Stimulated activated CD8-positive, alpha-beta memory T cell treated with anti-CD3 and anti-CD28 coated beads, Interleukin-15, amount 100 ng/mL, for 48 hours (primary cell): ENCODE measurements around the gene CYBA.

ENCODE experiments used
- DNase-seq, 2 donors: peaks; one replicate each; pipeline ENCODE4 v3.0.0-alpha.2; 2020; ENCODE audit warnings: low read depth in 2 of 2

Gene CYBA

DNA sequence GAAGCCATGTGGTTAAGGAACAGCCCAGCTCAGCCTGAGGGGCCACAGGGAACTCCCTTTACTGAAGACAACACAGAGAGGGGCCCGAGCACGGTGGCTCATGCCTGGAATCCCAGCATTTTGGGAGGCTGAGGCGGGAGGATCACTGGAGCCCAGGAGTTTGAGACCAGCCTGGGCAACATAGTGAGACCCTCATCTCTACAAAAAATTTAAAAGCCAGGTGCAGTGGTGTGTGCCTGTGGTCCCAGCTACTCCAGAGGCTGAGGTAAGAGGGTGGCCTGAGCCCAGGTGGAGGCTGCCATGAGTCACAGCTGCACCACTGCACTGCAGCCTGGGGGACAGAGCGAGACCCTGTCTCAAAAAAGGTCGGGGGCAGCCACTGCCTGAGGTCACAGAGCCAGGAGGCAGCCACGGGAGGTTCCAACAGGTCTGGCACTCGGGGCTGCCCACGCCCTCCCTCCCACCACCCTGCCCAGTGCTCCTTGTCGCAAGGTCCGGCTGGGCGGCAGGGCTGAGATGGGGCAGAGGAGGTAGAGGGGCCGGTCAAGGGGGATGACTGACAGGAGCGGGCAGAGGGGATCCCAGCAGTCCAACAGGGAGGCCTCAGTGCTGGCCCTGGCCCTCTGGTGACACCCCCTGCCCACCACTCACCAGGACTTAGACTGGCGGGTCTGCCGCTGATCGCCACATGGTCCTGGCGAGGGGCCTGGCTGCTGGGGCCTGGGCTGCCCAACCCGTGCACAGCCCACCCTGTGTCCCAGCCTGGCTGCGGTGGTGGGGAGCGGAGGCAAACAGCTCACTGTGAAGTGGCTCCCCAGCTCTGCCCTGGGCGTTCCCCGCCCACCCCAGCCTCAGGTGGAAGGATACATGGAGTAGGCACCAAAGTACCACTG is 3.4 kb downstream of the CYBA start:
- no peak for DNase-seq

DNA sequence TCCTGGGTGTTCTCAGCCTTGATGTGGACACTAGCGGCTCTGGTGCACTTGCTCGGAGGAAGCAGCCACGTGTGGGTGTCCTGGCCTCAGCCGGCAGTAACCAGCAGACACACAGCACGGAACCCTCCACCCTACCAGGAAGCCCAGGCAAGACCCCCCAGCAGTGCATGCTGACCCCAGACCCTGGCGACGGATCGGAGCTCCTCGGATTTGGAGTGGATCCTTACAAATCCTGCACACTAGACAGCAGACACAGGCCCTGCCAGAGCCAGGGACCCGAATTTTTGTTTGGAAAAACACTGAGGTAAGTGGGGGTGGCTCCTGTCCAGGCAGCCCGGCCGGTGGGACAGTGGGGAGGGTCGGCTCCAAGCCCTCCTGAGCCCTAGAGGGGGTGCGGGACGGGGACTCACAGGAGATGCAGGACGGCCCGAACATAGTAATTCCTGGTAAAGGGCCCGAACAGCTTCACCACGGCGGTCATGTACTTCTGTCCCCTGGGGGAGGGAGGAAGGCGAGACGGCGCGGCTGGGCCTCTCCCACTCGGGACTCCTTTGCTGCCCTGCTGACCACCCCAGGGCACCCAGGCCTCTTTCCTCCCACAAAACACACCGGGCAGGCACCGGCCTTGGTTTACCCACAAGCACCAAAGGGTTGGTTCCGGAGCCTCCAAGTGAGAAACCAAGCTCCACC is 4.4 kb downstream of the CYBA start:
- no peak for DNase-seq

DNA sequence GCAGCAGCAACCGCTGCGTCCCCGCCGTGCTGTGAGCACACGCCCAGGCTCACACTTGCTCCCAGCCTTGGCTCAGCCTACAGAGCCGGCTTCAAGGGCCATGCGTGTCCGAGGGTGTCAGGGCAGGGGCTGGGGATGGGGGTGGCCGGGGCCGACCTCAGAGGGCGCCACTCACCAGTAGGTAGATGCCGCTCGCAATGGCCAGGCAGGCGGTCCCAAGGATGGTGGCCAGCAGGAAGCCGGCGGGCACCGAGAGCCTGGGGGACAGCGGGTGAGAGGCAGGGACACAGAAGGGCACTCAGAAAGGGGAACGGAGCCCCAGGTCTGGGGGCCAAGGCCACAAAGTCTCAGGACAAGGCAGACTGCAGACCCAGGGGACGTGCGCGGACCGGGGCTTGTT is 4.9 kb downstream of the CYBA start:
- DNase-seq = no peak

DNA sequence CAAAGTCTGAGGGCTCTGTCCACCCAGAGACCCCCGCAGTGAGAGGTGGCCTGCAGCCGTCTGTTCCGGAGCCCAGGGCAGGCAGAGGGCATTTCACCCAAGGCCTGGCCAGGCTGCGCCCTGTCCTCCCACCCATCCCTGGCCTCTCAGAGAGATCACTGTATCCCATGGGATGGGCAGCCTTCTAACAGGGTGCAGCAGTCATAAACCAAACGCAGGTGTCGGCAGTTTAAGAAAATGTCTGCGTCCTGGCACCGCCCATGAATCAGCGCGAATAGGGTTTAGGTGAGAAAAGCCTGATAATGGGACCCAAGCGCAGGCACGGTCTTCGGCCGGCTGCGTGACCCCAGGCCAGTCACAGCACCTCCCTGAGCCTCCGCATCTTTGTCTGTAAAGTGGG is 5.4 kb downstream of the CYBA start:
- DNase-seq = no peak

DNA sequence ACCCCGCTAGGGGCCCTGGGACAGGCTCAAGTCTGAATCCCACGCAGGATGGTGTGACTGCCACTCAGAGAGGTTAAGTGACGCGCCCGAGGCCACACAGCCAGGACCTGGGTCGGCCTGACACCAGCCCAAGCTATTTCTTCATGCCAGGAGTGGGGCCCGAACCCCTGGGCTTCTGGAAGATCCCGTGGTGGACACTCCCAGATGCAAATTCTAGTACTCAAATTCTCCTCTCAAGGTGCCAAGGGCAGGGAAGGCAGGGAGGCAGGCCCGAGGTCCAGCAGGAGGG is 7.3 kb downstream of the CYBA start:
- DNase-seq = no peak

DNA sequence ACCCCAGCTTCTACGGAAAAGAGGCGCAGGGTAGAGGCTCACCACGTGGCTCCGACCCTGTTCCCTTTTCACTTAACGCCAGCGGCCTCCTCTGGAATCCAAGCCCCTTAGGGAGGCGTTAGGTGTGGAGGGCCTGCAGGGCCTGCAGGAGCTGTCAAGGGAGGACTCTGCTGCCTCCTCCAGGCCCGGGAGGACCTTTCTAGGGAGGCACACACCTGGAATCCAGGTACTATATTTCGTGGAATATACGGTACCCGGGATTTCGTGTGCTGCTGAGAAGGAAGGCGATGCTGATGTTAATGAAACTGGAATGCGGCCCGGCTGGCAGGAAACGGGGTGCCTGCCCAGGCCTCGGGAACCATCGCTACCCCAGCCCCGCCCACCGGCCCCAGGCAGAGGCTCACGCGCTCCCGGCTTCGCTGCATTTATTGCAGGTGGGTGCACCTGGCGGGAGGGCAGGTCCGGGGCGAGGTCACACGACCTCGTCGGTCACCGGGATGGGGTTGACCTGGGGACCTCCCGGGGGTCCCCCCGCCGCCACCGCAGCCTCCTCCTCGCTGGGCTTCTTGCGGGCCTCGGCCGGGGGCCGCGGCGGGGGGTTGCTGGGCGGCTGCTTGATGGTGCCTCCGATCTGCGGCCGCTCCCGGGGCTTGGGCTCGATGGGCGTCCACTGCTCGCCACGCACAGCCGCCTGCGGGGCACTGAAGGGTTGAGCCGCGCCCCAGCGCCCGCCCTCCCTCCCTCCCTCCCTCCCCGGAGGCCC is 7.8 kb downstream of the CYBA start:
- no peak for DNase-seq

DNA sequence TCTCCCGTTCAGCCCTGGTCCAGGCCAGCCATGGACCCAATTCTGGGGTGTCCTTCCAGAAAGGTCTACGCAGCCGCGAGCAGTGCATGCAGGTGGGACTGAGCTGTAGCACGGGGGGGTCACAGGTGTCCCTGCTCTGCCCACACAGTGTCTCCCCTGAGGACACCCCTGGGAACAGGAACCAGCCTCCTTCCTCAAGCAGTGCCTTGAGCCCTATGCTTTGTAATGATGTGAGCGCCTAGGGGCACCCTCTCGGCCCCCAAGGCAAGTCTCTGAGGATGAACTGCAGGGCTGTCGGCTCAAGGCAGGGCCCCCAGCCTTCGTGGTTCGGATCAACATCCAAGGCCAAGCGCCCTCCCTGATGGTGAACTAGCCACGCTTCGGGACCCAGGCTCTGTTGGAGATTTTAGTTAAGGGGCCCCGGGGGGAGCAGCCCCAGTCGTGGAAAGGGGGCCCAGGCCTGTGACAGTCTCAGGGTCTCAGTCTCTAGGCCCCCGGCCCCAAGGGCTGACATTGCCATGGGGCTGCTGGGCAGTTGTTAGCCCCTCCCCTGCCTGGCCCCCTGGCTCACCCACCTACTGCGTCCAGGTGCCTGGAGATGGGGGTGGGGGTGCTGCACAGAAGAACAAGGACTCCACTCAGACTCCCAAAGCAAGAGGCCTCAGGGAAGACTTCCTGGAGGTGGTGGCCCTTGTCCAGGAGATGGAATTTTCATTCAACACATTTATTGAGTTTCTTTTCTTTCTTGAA is 10.2 kb downstream of the CYBA start:
- no peak for DNase-seq

DNA sequence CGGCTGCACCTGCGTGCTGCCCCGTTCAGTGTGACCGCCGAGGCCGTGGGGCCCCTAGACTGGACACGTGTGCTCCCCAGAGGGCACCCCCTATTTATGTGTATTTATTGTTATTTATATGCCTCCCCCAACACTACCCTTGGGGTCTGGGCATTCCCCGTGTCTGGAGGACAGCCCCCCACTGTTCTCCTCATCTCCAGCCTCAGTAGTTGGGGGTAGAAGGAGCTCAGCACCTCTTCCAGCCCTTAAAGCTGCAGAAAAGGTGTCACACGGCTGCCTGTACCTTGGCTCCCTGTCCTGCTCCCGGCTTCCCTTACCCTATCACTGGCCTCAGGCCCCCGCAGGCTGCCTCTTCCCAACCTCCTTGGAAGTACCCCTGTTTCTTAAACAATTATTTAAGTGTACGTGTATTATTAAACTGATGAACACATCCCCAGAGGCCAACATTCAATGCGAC is 10.8 kb downstream of the CYBA start:
- DNase-seq = no peak

DNA sequence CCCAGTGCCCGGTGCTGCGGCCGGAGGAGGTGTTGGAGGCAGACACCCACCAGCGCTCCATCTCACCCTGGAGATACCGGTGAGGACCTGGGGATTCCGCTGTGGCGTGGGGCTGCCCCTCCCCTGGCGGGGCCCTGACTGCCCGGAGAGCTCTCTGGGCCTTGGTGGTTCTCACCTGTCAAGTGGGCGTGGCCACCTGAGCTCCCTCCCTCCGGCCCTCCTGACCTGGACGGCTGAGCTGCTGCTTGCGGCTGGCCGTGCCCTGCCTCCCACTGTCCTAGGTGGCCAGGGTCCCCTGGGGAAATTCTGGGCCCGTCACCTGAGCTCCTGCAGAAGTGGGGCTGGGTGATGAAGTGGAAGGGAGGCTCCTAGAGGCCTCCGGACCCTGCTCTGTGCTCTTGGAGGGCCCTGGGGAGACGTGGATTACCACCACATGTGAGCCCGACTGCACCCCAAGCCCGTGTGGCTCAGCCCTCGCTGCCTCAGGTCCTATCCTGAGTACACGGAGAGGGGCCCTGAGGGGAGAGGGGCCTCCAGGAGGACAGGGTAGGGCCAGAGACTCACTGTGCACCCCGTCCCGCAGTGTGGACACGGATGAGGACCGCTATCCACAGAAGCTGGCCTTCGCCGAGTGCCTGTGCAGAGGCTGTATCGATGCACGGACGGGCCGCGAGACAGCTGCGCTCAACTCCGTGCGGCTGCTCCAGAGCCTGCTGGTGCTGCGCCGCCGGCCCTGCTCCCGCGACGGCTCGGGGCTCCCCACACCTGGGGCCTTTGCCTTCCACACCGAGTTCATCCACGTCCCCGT is 11.4 kb downstream of the CYBA start:
- no peak for DNase-seq

DNA sequence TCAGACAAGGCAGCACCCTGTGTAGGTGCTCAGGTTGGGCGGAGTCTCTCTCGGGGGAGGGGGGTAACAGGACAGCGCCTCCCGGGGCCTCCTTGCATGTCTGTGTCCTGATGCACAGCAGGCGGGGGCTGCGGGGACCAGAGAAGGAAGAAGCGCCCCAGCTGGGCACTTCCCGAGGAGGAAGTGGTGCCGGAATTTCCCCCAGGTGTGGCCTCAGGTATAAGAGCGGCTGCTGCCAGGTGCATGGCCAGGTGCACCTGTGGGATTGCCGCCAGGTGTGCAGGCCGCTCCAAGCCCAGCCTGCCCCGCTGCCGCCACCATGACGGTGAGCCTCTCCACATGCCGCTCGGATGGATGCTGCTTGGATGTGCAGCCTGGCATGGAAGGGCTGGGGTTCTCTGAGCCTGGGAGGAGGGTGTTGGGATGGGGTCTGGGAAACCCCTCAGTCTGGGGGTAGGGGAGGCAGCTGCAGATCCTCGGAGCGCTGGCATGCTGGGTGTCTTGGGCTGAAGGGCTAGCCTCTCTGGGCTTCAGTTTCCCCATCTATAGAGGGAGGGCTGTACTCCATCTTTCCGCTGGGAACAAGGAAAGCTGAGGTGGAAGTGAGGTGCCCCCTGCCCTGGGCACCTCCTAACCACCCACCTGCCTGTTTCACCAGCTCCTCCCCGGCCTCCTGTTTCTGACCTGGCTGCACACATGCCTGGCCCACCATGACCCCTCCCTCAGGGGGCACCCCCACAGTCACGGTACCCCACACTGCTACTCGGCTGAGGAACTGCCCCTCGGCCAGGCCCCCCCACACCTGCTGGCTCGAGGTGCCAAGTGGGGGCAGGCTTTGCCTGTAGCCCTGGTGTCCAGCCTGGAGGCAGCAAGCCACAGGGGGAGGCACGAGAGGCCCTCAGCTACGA is 12.3 kb downstream of the CYBA start, which contains the start of gene IL17C:
Gene IL17C, plus strand, starts transcription at position 250 of the 908 bp plus-strand sequence. Its CDS starts 70 bp downstream, at position 320.
- DNase-seq = no peak

DNA sequence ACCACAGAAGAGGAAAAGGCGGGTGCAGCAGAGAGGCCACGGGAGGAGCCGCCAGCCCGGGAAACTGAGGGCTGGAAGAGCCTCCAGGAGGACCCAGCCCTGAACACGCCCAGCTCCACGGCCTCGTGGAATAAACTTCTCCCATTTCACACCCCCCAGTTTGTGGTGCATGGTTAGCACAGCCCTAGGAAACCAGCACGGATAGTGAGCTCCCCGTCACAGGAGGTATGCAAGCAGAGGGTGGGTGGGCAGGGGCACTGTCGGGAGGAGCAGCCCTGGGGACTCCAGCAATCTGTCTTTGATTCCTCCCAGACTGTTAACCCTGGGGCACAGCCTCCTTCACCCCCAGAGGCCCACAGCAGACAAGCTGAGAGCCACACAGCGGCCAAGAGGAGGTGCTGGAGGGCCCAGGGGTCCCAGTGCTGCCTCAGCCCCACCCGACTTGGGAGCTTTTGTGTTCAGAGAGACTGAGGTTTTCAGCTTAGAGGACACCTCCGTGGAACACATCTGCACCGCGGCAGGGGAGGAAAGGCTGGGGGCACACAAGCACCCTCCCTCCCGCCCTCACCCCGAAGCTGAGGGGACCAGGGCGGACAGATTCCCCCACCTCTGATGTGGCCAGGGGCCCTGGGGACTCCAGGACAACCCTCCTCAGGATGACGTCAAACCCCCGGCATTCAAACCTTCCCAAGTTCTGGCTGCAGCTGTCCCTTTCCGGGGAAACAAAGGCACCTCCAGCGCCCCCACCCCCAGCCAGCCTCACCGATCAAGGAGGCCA is 14.2 kb downstream of the CYBA start:
- DNase-seq = no peak

DNA sequence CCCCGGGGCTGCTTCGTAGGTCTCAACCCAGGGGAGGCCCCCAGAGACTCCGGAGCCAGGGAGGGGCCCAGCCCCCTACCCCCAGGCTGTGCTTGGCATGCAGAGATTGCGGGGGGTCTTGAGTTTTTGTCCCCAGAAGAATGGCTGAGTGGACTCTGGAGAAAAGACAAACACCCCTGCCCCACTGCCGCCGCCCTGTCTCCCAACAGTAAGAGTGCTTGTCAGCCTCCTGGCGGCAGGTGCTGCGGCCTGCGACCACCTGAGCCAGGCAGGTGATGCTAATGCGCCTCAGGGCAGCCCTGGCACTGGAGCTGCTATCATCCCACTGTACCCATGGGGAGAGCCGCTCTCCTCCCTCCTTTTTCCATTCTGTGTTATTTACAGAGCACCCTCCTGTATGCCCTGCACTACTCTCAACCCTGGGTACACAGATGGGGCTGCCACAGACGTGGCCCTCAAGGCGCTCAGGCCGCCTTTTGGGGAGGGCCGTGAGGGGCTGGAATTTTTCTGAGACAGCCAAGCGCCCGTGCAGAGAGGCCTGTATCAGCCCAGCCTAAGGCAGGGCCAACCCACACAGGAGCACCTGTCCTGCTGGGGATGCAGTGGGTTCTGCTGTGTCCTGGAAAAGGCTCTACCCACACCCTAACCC is 15.1 kb downstream of the CYBA start:
- no peak for DNase-seq

DNA sequence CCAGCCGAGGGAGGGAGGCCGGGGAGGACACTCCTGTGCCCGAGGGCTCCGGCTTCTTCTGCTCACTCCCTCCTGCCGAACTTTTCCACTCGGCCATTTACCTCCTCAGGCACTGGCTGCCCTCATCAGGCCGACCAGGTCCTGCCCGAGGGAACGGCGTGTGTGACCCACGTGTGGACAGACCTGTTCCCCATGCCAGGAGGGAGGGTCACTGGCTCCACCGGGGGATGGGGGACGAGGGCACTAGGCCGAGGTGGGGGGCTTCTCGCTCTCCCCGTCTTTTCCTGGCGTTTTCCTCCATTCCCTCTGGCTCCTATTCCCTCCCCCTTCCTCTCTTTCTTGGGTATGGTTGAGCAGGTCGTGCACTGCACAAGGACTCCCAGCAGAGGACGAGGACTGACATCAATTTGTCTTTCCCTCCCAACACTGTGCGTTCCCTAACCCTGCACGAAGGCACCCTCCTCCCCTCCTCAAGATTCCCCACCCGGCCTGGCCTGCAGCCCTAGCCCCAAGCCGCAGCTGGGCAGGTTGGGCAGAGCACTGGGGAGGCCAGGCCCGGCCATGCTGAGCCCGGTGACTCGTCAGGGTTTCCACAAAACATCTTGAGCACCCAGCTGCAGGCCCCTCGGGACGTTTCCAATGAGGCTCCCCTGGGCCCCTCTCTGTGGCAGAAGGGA is 15.7 kb downstream of the CYBA start:
- no peak for DNase-seq

DNA sequence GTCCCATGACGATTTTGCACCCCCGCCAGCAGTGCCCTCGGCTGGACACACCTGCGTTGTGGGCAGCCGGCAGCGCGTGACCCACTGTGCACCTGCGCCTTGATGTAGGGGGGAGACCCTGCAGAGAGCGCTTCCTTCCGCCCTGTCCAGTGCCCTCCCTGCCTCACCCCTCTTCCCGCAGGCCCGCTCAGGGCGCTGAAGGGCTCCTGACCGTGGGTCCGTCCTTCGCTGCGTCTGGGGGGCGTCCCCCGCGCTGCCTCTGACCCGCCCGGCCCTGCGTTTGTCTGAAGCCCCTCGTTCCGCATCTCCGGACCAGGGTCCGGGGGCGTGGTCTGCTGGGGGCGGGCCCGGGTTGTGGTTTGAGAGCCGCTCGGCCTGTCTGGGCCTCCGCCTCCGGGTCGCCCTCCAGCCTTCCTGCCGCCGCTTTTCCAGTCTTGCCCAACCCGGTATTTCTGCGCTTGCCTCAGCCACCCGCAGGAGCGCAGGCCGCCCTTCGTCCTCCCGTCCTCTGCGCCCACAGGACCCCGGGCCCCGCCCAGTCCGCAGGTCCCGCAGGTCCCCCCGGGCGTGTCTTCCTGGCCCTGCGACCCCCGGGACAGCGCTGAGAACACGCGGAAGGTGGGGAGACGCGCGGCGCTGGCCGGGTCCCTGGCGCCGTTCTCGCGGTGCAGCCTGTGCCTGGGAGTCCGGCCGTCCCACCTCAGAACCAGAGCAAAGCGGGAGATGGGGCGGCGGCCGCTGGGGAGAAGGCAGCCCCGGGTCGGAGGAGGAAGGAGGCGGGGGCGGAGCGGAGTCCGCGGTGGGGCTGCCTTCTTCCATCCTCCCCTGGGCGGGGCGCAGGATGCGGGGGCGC is 16.5 kb downstream of the CYBA start:
- peak; percentile 41 to 55 for DNase-seq

DNA sequence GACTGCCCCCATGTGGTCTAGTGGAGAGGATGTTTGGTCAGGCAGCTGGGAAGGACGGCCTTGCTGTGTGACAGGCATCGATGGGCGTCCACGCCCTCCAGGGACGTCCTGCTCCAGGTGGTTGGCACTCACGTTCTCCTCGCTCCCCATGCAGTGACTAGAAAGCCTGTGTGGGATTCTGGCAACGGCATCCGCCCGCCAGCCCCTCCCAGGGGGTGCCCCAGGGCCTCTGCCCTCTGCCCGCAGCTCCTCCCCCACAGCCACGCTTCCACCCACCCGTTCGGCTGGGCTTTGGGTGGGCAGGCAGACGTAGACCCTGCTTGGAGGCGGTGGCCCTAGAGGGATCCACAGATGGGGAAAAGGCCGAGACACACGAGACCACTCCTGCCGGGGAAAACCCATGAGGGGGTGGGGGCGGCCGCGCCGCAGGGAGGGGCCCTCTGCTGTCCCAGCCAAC is 17.1 kb downstream of the CYBA start:
- DNase-seq = peak; percentile 47 to 66

DNA sequence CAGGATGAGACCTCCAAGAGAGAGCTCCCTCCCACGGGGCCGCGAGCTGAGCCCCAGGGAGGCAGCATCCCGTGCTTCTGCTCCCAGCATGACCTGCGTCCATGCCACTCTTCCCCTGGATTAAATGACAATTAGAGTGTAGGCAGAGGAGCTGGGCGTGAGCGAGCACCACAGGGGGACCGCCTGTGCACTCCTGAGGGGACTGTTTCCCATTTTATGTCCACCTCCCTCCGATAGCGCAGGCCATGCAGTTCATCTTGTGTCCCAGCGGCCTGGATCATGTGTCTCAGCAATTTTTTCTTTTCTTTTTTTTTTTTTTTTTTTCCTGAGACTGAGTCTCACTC is 18.3 kb downstream of the CYBA start:
- no peak for DNase-seq
